ENCODE results near the gene CERS1.
A peak's percentile ranks its signal among the peaks of the same experiment; 100 is the strongest.

Gene CERS1

GRCh38 chr19:18832306-18833140 lies 63.4 kb downstream of the CERS1 start:
- ATAC-seq = peak; percentile 65
- TF ChIP-seq, protein P1, sequence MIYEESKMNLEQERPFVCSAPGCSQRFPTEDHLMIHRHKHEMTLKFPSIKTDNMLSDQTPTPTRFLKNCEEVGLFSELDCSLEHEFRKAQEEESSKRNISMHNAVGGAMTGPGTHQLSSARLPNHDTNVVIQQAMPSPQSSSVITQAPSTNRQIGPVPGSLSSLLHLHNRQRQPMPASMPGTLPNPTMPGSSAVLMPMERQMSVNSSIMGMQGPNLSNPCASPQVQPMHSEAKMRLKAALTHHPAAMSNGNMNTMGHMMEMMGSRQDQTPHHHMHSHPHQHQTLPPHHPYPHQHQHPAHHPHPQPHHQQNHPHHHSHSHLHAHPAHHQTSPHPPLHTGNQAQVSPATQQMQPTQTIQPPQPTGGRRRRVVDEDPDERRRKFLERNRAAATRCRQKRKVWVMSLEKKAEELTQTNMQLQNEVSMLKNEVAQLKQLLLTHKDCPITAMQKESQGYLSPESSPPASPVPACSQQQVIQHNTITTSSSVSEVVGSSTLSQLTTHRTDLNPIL (CRISPR knock-in tag; IDR thresholded peaks at IDR 0.05; ENCODE audit: low read depth) = no peak
- TF ChIP-seq ISL1 (CRISPR knock-in tag; IDR thresholded peaks at IDR 0.05) (no peak), SNAI2 (CRISPR knock-in tag; IDR thresholded peaks at IDR 0.05) (no peak), ZNF70 (CRISPR knock-in tag; IDR thresholded peaks at IDR 0.05) (no peak), ZC3H10 (CRISPR knock-in tag; IDR thresholded peaks at IDR 0.05) (no peak), ZFP30 (CRISPR knock-in tag; IDR thresholded peaks at IDR 0.05) (no peak), ZNF8 (CRISPR knock-in tag; IDR thresholded peaks at IDR 0.05) (no peak)

- TF ChIP-seq GLIS3 (CRISPR knock-in tag; IDR thresholded peaks at IDR 0.05) (no peak), PATZ1 (CRISPR knock-in tag; IDR thresholded peaks at IDR 0.05; ENCODE audit: borderline replicate concordance) (no peak), ZNF70 (CRISPR knock-in tag; IDR thresholded peaks at IDR 0.05) (no peak), CSDC2 (CRISPR knock-in tag; IDR thresholded peaks at IDR 0.05) (0 out of 2 replicates have a peak, but pooled peaks have one; percentile 78), SNAI2 (CRISPR knock-in tag; IDR thresholded peaks at IDR 0.05) (0 out of 2 replicates have a peak, but pooled peaks have one; percentile 54), TCF4 (CRISPR knock-in tag; IDR thresholded peaks at IDR 0.05; ENCODE audit: borderline replicate concordance) (no peak)
- TF ChIP-seq, protein P1 (CRISPR knock-in tag; IDR thresholded peaks at IDR 0.05; ENCODE audit: low read depth) = no peak
- TF ChIP-seq, protein P2, sequence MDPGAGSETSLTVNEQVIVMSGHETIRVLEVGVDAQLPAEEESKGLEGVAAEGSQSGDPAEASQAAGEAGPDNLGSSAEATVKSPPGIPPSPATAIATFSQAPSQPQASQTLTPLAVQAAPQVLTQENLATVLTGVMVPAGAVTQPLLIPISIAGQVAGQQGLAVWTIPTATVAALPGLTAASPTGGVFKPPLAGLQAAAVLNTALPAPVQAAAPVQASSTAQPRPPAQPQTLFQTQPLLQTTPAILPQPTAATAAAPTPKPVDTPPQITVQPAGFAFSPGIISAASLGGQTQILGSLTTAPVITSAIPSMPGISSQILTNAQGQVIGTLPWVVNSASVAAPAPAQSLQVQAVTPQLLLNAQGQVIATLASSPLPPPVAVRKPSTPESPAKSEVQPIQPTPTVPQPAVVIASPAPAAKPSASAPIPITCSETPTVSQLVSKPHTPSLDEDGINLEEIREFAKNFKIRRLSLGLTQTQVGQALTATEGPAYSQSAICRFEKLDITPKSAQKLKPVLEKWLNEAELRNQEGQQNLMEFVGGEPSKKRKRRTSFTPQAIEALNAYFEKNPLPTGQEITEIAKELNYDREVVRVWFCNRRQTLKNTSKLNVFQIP (CRISPR knock-in tag; IDR thresholded peaks at IDR 0.05; ENCODE audit: borderline replicate concordance, low read depth) = no peak
- TF ChIP-seq, protein P3, sequence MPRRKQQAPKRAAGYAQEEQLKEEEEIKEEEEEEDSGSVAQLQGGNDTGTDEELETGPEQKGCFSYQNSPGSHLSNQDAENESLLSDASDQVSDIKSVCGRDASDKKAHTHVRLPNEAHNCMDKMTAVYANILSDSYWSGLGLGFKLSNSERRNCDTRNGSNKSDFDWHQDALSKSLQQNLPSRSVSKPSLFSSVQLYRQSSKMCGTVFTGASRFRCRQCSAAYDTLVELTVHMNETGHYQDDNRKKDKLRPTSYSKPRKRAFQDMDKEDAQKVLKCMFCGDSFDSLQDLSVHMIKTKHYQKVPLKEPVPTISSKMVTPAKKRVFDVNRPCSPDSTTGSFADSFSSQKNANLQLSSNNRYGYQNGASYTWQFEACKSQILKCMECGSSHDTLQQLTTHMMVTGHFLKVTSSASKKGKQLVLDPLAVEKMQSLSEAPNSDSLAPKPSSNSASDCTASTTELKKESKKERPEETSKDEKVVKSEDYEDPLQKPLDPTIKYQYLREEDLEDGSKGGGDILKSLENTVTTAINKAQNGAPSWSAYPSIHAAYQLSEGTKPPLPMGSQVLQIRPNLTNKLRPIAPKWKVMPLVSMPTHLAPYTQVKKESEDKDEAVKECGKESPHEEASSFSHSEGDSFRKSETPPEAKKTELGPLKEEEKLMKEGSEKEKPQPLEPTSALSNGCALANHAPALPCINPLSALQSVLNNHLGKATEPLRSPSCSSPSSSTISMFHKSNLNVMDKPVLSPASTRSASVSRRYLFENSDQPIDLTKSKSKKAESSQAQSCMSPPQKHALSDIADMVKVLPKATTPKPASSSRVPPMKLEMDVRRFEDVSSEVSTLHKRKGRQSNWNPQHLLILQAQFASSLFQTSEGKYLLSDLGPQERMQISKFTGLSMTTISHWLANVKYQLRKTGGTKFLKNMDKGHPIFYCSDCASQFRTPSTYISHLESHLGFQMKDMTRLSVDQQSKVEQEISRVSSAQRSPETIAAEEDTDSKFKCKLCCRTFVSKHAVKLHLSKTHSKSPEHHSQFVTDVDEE (CRISPR knock-in tag; IDR thresholded peaks at IDR 0.05) = peak; percentile 70
- ATAC-seq = peak; percentile 78
Observed at GRCh38 chr19:18831524-18832305, 64.2 kb downstream of the CERS1 start, which contains the start of gene UPF1. Gene UPF1, plus strand, starts transcription at chr19:18831959. Its CDS starts 251 bp downstream, at chr19:18832210.

GRCh38 chr19:18830488-18830887 lies 65.5 kb downstream of the CERS1 start:
- ATAC-seq = no peak
- TF ChIP-seq TOX (CRISPR knock-in tag; IDR thresholded peaks at IDR 0.05; ENCODE audit: borderline replicate concordance) = no peak
- TF ChIP-seq, protein P1 (CRISPR knock-in tag; IDR thresholded peaks at IDR 0.05; ENCODE audit: low read depth) = no peak
- no peak for TF ChIP-seq ZNF70 (CRISPR knock-in tag; IDR thresholded peaks at IDR 0.05)
- TF ChIP-seq, protein P2 (CRISPR knock-in tag; IDR thresholded peaks at IDR 0.05; ENCODE audit: borderline replicate concordance, low read depth) = no peak
- no peak for TF ChIP-seq ZFP3 (CRISPR knock-in tag; IDR thresholded peaks at IDR 0.05)
- no peak for TF ChIP-seq ZFP30 (CRISPR knock-in tag; IDR thresholded peaks at IDR 0.05)
- TF ChIP-seq ZNF8 (CRISPR knock-in tag; IDR thresholded peaks at IDR 0.05) = no peak
- no peak for TF ChIP-seq ZNF565 (CRISPR knock-in tag; conservative IDR thresholded peaks at IDR 0.05; ENCODE audit: low read depth)
- TF ChIP-seq PATZ1 (CRISPR knock-in tag; IDR thresholded peaks at IDR 0.05; ENCODE audit: borderline replicate concordance) = no peak
- no peak for TF ChIP-seq ESRRG (CRISPR knock-in tag; IDR thresholded peaks at IDR 0.05)
- TF ChIP-seq TCF4 (CRISPR knock-in tag; IDR thresholded peaks at IDR 0.05; ENCODE audit: borderline replicate concordance) = no peak
